Activated CD8-positive, alpha-beta memory T cell treated with anti-CD3 and anti-CD28 coated beads, Interleukin-2, amount 50 U/mL, for 24 hours (primary cell): ENCODE data around the gene RIC8A.

Source experiments
- DNase-seq: peaks from one replicate; pipeline ENCODE4 v3.0.0-alpha.2; 2020; ENCODE audit errors: extremely low read depth

The RIC8A gene

DNA sequence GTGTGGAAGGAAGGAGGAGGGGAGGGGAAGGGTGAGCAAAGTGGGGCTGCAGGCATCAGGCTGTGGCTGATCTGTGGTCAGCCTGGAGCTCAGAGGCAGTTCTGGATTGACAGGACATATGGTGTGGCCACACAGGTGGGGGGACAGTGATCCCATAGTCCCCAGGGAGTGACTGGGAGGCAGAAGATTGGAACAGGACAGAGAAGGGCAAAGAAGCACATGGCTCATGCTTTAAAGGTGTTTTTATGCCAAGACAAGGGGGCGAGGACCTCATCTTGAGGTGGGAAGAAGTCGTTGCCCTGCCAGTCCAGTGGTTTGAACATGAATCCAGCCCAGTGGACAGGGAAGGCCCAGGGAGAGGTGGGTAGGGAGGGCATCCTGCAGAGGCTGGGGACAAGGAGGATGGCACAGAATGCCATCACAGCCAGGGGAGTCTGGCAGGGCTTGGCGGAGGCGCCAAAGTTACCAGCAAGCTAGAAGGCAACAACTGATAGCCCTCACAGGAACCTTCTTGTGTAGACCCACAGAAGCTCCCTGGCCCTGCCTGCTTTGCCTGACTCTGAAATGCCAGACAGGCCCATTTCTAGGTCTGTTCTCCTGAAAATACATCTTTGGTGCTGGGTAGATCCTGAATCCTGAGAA lies 3.4 kb upstream of the RIC8A start:
- DNase-seq: no peak

DNA sequence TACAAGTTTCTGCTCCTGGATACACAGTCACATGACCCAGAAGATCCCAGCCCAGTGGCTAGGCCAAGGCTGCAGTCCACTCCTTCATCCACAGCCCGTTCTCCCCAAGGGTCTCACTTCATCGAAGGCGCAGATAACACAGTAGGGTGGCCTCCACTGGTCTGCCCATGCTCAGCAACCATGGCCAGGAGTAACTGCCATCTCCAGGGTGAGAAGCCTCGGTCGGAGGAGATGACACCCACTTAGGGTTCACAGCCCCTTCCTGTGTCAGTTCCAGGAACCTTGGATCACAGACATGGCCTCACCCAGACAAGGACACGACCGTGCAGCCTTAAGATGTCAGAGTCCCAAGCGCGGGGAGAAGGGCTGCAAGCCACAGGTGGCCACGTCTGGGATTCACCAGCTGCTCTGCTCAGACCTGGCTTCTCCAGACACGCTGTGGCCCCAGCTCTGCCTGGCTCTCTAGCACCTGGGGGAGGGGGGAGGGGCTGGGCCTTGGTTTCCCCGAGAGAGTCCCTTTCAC lies 2.9 kb upstream of the RIC8A start:
- DNase-seq: no peak

DNA sequence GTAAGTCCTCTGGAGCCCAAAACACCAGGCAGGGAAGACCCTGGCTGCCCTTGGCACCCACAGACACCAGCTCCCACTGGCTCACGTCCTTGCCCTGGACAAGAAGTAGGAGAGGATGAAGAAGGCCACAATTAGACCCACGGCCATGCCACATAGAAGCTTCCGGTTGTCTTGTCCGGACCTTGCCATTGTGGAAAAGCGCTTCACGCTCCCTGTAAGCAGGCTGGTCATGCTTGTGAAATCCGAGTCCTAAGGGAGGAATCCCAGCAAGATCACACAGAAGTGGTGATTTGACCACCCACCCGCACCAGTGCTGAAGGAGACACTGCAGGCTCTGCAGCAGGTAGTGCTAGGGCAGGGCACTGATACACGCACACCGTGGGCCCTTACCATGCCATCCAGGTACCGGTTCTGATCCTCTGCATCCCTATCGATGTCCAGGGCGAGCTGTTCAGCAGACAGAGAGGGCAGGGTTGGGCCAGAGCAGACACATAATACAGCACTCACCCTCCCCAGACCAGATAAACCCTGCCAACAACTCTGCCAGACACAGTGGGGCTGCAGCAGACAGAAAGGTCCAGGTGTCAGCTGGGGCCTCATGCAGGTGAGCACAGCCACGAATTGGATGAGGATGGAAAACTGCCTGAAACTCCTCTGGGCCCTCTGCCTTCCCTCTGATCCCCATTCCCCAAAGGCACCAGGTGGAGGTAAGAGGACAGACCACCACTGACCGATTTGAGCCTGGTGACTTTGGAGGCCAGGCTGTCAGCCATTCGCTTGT lies 2.1 kb upstream of the RIC8A start:
- DNase-seq: no peak

DNA sequence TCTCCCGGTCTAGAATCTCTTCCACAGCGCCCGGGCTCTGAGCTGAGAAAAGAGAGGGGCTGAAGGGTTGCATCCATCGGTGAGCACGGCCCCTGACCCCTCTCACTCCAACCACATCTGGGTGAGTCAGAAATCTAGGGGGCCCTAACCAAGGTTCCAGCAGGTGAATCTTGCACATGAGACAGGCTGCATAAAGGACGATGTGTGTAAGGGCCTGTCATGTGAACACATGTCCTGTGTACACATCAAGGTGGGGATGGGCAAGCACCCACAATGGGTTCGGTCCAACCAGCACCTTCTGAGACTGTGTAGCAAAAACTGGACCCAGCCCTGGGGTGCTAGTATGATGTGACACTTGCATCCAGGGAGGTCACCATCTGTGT lies 1.5 kb upstream of the RIC8A start:
- DNase-seq: no peak

DNA sequence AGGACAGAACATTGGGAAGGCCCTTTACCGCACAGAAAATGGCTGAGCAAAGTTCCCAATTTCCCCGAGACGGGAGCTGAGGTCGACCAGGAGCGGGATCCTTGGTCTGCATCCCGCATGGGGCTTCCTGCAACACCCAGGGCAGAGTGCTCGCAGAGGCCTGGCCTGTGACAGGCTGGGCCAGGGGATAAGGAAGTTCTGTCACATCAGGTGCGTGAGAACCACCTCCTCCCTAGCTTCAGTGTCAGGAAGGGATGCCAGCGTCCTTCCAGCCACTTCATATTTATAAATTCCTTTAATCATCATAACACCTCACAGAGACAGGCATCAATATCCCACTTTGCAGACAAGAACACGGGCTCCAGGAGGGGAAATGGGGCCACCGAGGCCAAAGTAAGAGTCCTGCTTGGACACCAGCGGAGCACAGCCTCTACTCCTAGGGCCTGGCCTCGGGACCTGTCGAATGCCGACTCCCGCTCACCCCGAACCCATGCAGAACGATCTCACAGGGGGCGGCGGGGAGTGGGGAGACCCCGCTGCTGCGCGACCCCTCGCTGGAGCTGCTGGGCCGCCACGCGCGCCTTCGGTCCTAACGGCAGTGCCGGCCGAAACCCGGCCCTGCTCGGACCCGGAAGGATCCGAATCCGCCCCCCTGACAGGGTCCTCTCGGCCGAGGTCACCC lies 841 bp upstream of the RIC8A start:
- no peak for DNase-seq

DNA sequence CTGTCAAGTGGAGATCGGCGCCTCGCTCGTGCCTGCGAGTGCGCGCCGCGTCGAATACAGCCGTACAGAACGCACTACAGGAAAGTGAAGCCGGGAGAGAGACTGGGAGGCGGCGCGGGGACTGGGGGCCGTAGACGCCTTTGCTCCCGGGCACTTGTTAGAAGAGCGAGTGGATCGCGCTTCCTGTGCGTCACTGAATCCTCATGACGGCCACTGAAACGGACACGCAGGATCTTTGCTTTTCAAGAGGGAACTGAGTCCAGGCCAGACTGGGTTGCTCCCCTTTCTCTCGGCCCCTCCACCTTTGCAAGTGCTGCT lies 314 bp downstream of the RIC8A start:
- no peak for DNase-seq

- DNase-seq: peak; percentile 53
Observed at GRCh38 chr11:208181-208916, 841 bp downstream of the RIC8A start.

- no peak for DNase-seq
Observed at GRCh38 chr11:208917-209260, 1.4 kb downstream of the RIC8A start.

- DNase-seq: no peak
Observed at GRCh38 chr11:209275-210121, 2.0 kb downstream of the RIC8A start.

DNA sequence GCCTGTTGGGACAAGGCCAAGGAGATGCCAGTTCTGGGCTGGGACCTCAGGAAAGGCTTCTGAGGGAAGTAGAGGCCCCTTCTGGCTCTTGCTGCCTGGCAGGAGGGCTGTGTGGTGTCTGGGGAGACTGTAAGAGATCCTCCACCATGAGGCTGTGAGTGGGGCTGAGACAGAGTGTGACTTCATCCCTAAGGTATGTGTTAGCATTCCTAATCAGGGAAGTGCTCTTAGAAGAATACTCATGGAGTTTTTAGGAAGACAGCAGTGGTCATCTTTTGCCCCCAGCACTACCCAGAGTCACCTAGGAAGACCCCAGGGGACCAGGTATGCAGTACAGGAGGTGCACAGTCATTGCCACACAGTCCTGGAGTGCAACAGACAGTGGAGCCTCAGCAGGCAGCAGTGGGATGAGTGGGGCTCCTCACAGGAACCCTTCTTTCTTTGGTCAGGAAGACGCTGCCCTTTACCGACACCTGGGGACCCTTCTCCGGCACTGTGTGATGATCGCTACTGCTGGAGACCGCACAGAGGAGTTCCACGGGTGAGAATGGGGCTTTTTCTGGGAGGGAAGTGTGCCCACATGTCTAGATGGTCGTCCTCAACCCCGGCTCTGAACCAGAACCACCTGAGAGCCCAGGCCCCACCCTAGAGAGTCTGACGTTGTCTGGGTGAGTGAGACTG lies 2.8 kb downstream of the RIC8A start:
- no peak for DNase-seq

DNA sequence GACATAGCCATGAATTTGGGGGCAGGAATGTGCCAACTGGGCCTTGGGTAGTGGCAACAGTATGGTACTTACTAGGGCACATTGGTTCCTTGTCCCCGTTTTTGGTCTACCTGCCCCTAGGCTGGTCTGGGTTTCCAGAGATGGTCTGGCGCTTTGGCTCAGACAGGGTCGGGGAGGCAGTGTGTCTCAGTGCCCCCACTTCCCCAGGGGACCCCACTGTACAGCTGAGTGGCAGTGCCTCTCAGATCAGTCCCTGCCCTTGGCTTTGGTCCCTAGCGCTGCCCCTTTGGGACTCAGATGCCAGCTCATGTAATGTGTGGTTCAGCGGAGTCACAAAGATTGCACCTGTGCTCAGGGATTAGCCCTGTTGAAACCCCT lies 3.3 kb downstream of the RIC8A start:
- DNase-seq: no peak

DNA sequence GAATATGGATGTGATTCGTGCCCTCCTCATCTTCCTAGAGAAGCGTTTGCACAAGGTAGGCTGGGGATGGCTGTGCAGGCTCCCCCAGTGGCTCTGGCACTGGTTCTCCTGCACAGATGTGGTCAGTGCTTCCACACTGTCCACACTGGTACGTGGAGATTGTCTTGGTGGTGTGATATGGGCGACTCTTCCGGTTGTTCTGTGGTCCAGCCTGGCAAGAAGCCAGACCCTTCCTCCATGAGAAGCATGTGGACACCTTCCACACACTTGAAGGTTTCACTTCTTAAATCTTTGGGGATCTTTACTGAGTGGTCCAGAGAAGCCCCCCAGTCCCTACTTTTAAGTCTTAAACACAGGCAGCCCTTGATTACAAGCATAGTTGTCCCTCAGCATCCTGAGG lies 3.8 kb downstream of the RIC8A start:
- DNase-seq: no peak

GRCh38 chr11:211741-212140 lies 4.2 kb downstream of the RIC8A start:
- DNase-seq: no peak

DNA sequence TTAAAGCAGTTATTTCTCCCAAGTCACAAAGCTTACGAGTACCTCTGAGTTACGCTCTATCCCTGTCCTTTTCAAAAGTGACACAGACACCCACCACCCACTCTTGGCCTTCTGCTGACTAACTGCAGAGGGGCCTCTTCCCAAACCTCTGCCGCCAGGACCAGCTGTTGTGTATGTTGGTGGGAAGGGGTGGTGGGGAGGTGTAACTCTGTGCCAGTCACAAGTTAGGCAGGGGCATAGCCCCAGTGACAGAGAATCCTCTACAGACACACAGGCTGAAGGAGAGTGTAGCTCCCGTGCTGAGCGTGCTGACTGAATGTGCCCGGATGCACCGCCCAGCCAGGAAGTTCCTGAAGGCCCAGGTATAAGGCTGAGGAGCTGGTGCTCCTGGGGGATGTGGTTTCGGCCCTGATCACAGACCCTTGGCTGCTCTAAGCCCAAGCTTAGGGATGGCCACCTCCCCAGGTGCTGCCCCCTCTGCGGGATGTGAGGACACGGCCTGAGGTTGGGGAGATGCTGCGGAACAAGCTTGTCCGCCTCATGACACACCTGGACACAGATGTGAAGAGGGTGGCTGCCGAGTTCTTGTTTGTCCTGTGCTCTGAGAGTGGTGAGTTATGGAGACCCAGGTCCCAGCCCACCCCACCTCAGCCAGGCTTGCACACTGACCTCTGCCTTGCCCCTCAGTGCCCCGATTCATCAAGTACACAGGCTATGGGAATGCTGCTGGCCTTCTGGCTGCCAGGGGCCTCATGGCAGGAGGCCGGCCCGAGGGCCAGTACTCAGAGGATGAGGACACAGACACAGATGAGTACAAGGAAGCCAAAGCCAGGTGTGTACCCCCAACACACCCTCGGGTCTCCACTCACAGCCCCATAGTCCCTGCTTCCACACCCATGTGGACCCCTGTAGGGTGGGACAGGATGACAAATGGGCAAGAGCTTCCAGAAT lies 4.9 kb downstream of the RIC8A start:
- DNase-seq: no peak

DNA sequence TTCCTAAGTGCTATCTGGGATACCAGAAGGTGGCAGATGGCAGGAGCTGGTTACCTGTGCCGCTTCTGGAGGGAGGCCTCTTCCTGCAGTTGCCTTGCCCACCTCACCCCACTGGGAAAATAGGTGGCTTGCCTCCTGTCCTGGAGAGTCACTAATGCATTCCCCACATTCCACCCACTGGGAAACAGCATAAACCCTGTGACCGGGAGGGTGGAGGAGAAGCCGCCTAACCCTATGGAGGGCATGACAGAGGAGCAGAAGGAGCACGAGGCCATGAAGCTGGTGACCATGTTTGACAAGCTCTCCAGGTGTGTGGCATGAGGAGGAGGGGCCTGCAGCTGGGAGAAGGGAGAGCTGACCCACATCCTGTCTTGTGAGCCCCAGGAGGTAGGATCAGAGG lies 5.6 kb downstream of the RIC8A start:
- no peak for DNase-seq

DNA sequence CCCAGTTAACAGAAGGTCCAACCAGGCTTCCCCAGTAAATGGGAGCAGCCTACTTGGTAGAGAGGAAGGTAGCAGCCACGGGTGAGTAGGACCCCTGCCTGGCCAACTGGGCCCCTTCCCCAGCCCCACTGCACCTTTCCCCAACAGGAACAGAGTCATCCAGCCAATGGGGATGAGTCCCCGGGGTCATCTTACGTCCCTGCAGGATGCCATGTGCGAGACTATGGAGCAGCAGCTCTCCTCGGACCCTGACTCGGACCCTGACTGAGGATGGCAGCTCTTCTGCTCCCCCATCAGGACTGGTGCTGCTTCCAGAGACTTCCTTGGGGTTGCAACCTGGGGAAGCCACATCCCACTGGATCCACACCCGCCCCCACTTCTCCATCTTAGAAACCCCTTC lies 6.6 kb downstream of the RIC8A start:
- DNase-seq: no peak

GRCh38 chr11:215581-216037 lies 8.1 kb downstream of the RIC8A start:
- DNase-seq: no peak

DNA sequence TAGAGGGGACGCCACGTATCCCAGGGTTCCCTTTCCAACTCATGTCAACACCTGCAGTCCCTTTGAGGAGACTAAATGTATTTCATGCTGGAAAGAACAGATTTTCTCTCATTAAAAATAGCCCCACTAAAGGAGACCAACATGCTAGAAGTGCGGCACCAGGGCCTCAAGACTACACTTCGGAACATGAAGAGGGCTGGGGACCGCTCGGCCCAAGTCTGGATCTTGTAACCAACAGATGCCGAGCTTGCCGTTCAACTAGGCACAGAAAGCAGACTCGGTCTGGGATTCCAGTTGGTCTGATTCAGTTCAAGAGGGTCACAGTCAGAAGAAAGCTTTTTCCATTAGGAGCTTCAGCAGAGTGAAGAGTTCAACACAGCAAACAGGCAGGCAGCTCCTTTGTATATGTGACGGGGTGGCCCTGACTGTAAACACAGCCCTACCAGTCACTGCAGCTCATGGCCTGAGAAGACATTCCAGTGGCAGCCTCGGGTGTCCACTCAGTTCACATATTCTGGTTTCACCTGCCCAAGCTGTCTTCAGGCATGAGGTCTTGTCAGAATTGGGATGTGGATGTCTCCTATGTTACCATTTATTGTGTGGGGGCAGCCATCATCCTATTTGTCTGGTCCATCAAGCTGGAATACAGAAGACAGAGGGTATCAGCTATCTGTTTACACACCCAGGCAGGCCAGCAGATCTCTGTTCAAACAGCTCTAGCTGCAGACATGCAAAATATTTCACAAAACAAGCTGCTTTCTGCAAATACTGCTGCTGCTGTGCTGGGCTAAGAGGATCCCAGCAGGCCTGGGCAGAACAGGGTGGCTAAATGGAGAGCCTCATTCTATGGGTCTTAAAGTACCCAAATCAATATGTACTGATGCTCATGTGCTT lies 8.8 kb downstream of the RIC8A start:
- DNase-seq: no peak

GRCh38 chr11:217704-218103 lies 10.2 kb downstream of the RIC8A start:
- DNase-seq: no peak
